GM19025 (cell line): Measurements from ENCODE around the gene GRAMD1B.
A peak's percentile ranks its signal among the peaks of the same experiment; 100 is the strongest.
"Not testable (repeated sequence)": the region's sequence is repeated elsewhere in the genome, so short reads cannot be mapped to it uniquely, and the experiment has no call there.

ENCODE experiments used
- ATAC-seq: cut with Tn5 transposase; IDR thresholded peaks from one replicate; pipeline ENCODE4 v1.9.1; 2021; ENCODE audit warnings: mild to moderate bottlenecking, low read depth, moderate library complexity; ENCODE audit not compliant: unreplicated experiment

Gene GRAMD1B

GRCh38 chr11:123494195-123495050 lies 64.4 kb downstream of the GRAMD1B start:
- ATAC-seq, result no peak

DNA sequence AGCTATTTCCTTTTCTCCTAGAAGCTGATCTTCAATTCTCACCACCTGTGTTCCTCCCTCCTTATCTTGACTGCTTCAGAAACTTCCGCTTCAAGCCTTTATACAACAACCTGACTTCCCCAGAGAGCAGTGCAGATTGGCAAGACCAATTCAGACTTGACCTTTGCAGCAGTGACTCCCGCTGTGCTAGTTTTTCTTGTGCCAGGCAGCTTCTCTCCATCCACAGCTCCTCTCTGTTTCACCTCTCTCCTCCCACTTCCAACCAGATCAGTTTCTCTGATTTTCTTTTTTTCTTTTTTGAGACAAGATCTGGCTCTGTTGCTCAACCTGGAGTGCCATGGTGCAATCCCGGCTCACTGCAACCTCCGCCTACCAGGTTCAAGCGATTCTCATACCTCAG lies 74.3 kb downstream of the GRAMD1B start:
- ATAC-seq, result no peak

- ATAC-seq, result peak; percentile 74
Measured at GRCh38 chr11:123505546-123506299, 75.7 kb downstream of the GRAMD1B start.

DNA sequence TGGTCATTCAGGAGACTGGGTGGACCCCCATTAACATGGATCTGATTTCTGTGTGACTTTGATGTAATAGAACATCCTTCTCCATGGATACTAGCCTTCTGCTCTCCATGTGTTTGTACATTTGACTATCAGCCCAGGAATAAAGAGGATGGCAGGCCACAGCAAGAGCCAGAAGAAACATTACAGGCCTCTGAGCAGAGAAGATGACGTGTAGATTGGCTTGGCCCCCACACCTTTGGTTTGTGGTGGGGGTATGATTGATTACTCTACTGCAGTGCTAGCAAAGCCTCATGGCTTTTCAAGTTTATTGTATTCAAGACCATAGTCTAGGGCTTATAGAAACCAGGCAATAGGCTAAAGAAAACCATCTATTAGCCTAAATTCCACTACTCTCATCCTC lies 77.0 kb downstream of the GRAMD1B start:
- no peak for ATAC-seq

- no peak for ATAC-seq
Measured at GRCh38 chr11:123509737-123510578, 79.9 kb downstream of the GRAMD1B start.

- no peak for ATAC-seq
Measured at GRCh38 chr11:123510579-123510905, 80.5 kb downstream of the GRAMD1B start.

GRCh38 chr11:123511037-123511870 lies 81.2 kb downstream of the GRAMD1B start:
- ATAC-seq, result peak; percentile 82

DNA sequence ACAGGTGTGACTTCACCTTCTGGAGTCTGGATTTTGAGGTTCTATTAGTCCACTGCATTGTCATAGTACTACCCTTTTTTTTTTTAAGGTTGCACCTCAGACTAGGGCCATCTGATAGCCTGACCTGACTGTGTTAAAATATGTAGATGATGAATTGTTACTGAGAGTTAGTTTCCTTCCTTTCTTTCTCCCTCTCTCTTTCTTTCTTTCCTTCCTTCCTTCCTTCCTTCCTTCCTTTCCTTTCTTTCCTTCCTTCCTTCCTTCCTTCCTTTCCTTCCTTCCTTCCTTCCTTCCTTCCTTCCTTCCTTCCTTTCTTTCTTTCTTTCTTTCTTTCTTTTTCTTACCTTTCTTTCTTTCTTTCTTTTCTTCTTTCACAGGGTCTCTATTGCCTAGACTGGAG lies 83.2 kb downstream of the GRAMD1B start:
- not testable (repeated sequence) for ATAC-seq

DNA sequence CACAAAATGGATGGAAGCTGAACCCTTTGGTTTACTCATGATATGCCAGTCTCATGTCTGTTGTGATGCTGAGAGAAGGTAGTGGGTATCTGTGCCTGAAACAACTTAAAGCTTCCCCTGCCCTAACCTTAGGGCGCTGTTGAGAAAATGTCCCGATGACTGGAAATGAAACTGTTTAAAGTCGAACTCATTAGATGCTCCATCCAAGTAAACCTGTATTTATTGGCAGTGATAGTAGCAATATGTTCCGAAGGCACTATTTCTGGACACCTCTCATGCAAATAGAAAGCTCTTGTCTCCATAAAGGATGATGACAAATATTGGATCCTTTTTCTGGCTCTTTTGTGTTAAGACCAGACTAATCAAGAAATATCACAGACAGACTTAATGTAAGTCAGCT lies 86.2 kb downstream of the GRAMD1B start:
- ATAC-seq, result no peak

- peak; percentile 55 for ATAC-seq
Measured at GRCh38 chr11:123517559-123518364, 87.7 kb downstream of the GRAMD1B start.

GRCh38 chr11:123518496-123519054 lies 88.5 kb downstream of the GRAMD1B start:
- ATAC-seq, result no peak

DNA sequence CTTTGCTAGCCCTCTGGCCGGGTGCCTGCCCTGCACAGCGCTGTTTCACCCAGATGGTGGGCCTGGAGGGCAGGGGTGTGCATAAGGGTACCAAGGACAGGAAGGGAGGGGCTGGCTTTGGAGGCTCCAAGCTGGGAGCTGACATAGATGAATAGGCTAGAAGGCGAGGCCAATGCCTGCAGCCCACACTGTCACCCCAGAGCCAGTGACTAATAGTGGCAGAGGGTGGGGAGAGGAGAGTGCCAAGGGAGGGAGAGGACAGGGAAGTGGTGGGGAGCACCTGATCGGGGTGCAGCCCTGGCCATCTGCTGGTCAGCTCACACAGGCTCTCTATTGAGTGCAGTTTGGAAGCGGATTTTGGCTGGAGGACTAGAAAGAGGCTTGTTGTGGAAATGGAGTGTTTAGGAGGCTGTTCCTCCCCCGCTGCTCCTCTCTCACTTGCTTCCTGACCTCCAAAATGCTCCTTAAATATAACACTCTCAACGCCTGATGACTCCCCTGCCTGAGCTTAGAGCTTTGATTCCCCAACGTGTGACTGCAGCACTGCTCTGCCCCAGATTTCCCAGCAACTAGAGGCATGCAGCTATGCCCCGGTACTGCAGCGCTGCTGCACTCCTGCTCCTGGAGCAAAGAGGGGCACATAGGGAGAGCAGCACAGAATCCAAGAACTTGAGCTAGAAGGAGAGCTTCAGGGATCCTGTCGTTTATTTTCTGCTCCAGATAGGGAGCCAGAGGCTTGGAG lies 89.2 kb downstream of the GRAMD1B start:
- ATAC-seq, result no peak

DNA sequence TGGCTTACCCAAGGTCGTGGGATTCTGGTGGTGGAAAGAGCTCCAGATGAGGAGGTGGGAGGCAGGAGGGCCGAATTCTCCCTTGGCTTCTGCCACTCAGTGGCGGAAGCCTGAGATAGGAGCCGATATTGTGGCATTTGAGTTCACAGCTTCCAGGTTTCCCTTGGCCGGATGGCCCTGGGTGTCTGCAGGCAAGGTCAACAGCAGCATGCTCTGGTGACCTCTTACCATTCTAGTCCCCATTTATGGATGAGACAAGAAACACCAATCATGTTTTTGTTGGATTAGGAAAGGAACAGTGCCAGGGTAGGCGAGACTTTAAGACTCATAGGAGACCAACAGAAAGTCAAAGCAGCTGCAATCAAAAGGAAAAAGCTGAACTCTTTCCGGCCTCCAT lies 89.7 kb downstream of the GRAMD1B start:
- no peak for ATAC-seq

- ATAC-seq, result not testable (repeated sequence)
Measured at GRCh38 chr11:123520476-123520875, 90.4 kb downstream of the GRAMD1B start.

DNA sequence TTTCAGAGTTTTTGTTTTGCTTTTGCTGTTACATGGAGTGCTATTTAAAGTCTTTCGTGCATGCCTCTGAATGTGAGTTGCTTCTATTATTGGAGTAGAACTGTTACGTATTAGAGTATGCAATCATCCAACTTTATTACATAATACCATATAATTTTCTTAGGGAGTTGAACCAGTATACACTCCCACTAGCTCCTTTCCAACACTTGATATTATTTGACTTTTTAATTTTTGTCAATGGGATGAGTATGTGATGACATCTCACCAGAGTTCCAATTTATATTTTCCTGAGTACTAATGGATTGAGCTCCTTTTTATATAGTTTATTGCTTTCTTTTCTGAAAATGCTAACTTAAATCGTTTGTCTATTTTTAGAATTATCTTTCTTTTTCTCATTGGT lies 90.9 kb downstream of the GRAMD1B start:
- no peak for ATAC-seq

DNA sequence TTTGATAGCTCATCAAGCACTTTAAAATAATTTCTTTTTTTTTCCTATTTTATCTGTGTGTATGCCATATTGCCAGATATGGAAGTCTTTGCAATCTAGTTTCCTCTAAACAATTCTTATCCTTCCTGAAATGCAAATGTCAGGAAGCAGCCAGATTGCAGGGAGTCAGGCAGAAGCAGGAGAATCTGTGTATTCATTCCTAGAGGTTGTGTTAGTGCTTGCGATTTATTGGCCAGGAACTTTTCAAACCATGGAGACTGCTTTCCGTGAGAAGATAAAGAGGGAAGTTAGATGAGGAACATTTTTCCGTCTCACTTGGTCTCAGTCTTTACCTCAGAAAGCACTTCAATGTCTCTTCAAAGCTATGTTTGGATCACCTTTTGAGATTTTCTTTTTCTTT lies 91.9 kb downstream of the GRAMD1B start:
- no peak for ATAC-seq

- ATAC-seq, result no peak
Measured at GRCh38 chr11:123523539-123523938, 93.5 kb downstream of the GRAMD1B start.

GRCh38 chr11:123525097-123525496 lies 95.0 kb downstream of the GRAMD1B start:
- no peak for ATAC-seq
